GM23248 (cell line): ENCODE data around the gene CD244. TPM values are rescaled to one million over a fixed set of nuclear protein-coding genes. Genes with fewer than 3 reads are reported as not detected.

Source experiments
- DNase-seq: peaks from one replicate; pipeline ENCODE4 v3.0.0-alpha.2; 2015
- H2AFZ ChIP-seq: fragments of 200-600 bp; sonication (generic); 2 replicates; pipeline ENCODE4 v1.6.1; 2016; ENCODE audit warnings: antibody characterized with exemption
- H3F3A ChIP-seq: fragments of 200-600 bp; sonication (generic); 2 replicates; pipeline ENCODE4 v1.6.1; 2016; ENCODE audit warnings: mild to moderate bottlenecking, antibody characterized with exemption, mixed run types; ENCODE audit not compliant: insufficient read depth
- H3K27ac ChIP-seq: fragments of 200-600 bp; sonication (generic); 2 replicates; pipeline ENCODE4 v1.5.1; 2016; ENCODE audit warnings: mild to moderate bottlenecking
- H3K27me3 ChIP-seq: fragments of 200-600 bp; sonication (generic); replicated peaks from 2 replicates; pipeline ENCODE4 v1.6.1; 2016; ENCODE audit warnings: mild to moderate bottlenecking; ENCODE audit not compliant: insufficient read depth
- H3K36me3 ChIP-seq: fragments of 200-600 bp; sonication (generic); 2 replicates; pipeline ENCODE4 v1.6.1; 2016; ENCODE audit warnings: low read depth, mild to moderate bottlenecking
- H3K4me1 ChIP-seq: fragments of 200-600 bp; sonication (generic); 2 replicates; pipeline ENCODE4 v1.6.1; 2016; ENCODE audit warnings: mild to moderate bottlenecking; ENCODE audit not compliant: insufficient read depth
- H3K4me2 ChIP-seq: fragments of 200-600 bp; sonication (generic); one replicate; pipeline ENCODE4 v1.6.1; 2016; ENCODE audit warnings: mild to moderate bottlenecking; ENCODE audit not compliant: unreplicated experiment
- H3K4me3 ChIP-seq: fragments of 200-600 bp; sonication (generic); 2 replicates; pipeline ENCODE4 v1.5.1; 2016; ENCODE audit warnings: mild to moderate bottlenecking
- H3K79me2 ChIP-seq: fragments of 200-600 bp; sonication (generic); 2 replicates; pipeline ENCODE4 v1.6.1; 2016; ENCODE audit warnings: mild to moderate bottlenecking; ENCODE audit not compliant: insufficient read depth
- H3K9ac ChIP-seq: fragments of 200-600 bp; sonication (generic); 2 replicates; pipeline ENCODE4 v1.6.1; 2016; ENCODE audit warnings: mild to moderate bottlenecking
- H3K9me2 ChIP-seq: fragments of 200-600 bp; sonication (generic); 2 replicates; pipeline ENCODE4 v1.6.1; 2016; ENCODE audit warnings: mixed run types, mild to moderate bottlenecking, moderate library complexity; ENCODE audit not compliant: insufficient read depth
- H3K9me3 ChIP-seq: fragments of 200-600 bp; sonication (generic); one replicate; pipeline ENCODE4 v1.6.1; 2017; ENCODE audit warnings: low read depth
- H4K20me1 ChIP-seq: fragments of 200-600 bp; sonication (generic); 2 replicates; pipeline ENCODE4 v1.6.0; 2016; ENCODE audit not compliant: insufficient read depth
- EZH2 ChIP-seq: fragments of 200-600 bp; sonication (generic); IDR thresholded peaks from 2 replicates; pipeline ENCODE4 v1.6.1; 2018; ENCODE audit warnings: antibody characterized with exemption, mild to moderate bottlenecking; ENCODE audit not compliant: insufficient read depth, poor library complexity, severe bottlenecking
- EZH2phosphoT487 ChIP-seq: fragments of 200-600 bp; sonication (generic); IDR thresholded peaks from 2 replicates; pipeline ENCODE4 v1.6.1; 2018; ENCODE audit warnings: antibody characterized with exemption, moderate library complexity, mild to moderate bottlenecking, low read depth; ENCODE audit not compliant: insufficient read depth
- WGBS, 2 experiments: methylation state at CpG; one replicate each; pipeline ENCODE4 v1.1.6; 2015 to 2017; ENCODE audit warnings: low lambda C conversion rate in 2 of 2, low coverage in 1 of 2; ENCODE audit errors: missing lambda C conversion rate in 2 of 2; 5-methylcytosine and 5-hydroxymethylcytosine counted together
- in situ Hi-C: fragments of 300-500 bp; cut with MboI; formaldehyde crosslinking; loops from 2 replicates; pipeline ENCODE4 v1.15.0; 2020
- polyA plus RNA-seq: library from polyadenylated mRNA; unstranded; fragments of >200 nt; fragmentation: Nextera tagmentation; extraction: Ambion mirVana; gene quantifications from 2 replicates; pipeline ENCODE4 v1.2.1, GENCODE V29; 2016
- total RNA-seq: library from RNA; depleted of rRNA; stranded (reverse); fragments of >200 nt; shearing (Covaris generic); gene quantifications from 2 replicates; pipeline ENCODE4 v1.2.3, GENCODE V29; 2014; rRNA removed

The CD244 gene
- total RNA-seq: not detected in 2 replicates
- polyA plus RNA-seq: not detected in 2 replicates

DNA sequence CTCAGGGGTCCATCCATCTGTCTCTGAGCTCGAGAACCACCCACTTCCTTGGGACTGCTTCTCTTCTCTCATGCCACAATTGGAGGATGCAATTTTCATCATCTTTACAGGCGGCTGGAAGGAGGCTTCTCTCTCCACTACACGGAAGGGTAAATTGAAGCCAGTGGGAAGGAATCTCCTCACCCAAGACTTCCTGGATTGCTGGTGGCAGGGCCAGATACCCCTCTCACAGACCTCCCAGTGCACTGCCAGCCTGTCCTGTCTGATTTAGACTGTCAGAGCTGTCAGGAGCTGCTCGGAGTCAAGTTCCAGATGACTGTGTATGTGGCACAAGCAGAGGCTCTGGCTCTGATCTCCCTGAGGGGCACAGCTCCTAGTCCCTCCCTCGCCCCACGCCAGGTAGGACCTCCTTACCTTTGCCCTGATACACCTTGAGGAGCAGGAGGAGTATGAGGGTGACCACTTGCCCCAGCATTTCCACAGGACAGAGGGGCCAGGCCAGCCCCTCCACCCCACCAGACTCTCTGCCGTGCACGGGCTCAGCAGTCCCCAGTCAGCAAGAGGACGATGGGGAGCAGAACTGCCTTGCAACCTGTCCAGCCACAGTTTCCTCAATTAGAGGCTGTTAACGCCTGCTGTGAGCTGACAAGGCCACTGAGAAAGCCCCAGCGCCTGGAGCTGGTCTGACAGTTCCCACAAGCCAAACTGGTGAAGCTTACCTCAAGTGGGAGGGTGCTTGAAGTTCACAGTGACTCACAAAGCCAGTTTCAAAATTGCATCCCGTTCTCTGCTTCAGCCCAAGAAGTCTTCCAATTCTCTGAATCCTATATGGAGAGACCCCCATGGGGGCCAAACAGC is at the start of gene CD244:
Gene CD244, minus strand, starts transcription at position 685 of the 858 bp plus-strand sequence. Its CDS starts 210 bp downstream, at position 475.
- H3K9ac ChIP-seq: no peak within 1 kb of the TSS
- in situ Hi-C loops: no loop called here
- no peaks in the 10 kb centered on the region; the same call in 1 of the 2 replicates for H3K27me3 ChIP-seq
- H3K79me2 ChIP-seq: no peaks in the 10 kb centered on the region
- WGBS, 2 experiments: 11% methylated on average over 12 of the region's 12 CpGs
- H4K20me1 ChIP-seq: no peaks in the 10 kb centered on the region
- DNase-seq: peak; percentile 19
- TF ChIP-seq EZH2 (no peak), EZH2phosphoT487 (no peak)
- no peaks in the 10 kb centered on the region for H3K36me3 ChIP-seq
- H2AFZ ChIP-seq: no peak within 1 kb of the TSS
- H3K27ac ChIP-seq: no peak within 1 kb of the TSS
- H3K4me3 ChIP-seq: no peak within 1 kb of the TSS
- no peak within 1 kb of the TSS for H3K4me2 ChIP-seq
- H3F3A ChIP-seq: no peaks in the 10 kb centered on the region
- H3K9me2 ChIP-seq: no peaks in the 10 kb centered on the region
- H3K9me3 ChIP-seq: no peaks in the 10 kb centered on the region
- no peaks in the 10 kb centered on the region for H3K4me1 ChIP-seq

- Histone ChIP-seq H4K20me1 (no peaks in the 10 kb centered on the region), H3K27ac (no peak overlapping the region), H3K36me3 (no peaks in the 10 kb centered on the region), H3K27me3 (no peaks in the 10 kb centered on the region; the same call in none of the 2 replicates), H3K4me2 (no peak overlapping the region), H3K4me3 (no peak overlapping the region), H3K9me3 (no peaks in the 10 kb centered on the region), H3K9me2 (no peaks in the 10 kb centered on the region), H3K79me2 (no peaks in the 10 kb centered on the region), H3K4me1 (no peaks in the 10 kb centered on the region), H3F3A (no peaks in the 10 kb centered on the region), H2AFZ (no peak overlapping the region), H3K9ac (no peak overlapping the region)
- WGBS, 2 experiments: 29 to 32% methylated on average over 2 of the region's 2 CpGs
- in situ Hi-C loops: no loop called here
- no peak for DNase-seq
- TF ChIP-seq EZH2phosphoT487 (no peak), EZH2 (no peak)
Observed at GRCh38 chr1:160911925-160912324, 49.2 kb upstream of the CD244 start.

DNA sequence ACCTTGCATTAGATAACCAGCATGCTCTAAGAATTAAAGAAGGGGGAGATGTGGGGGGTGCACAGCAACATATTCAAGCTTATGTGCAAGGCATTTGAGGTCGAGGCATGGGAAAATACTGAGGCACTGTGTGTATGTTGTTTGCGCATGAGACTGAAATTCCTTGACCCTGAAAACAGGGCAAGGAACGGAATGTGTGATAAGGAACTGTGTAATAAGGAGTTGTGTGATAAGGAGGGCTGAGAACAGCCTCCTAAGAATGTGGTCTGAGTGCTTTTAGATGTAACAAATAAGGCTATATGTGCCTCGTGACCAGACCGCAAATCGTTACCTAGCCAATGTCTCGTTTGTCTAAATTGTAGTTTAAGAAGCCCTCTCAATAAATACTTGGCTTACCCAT is 48.8 kb upstream of the CD244 start:
- H3K36me3 ChIP-seq: no peaks in the 10 kb centered on the region
- no peaks in the 10 kb centered on the region; the same call in none of the 2 replicates for H3K27me3 ChIP-seq
- no peak overlapping the region for H2AFZ ChIP-seq
- H3K27ac ChIP-seq: no peak overlapping the region
- no peaks in the 10 kb centered on the region for H4K20me1 ChIP-seq
- no peak for TF ChIP-seq EZH2
- TF ChIP-seq EZH2phosphoT487: no peak
- WGBS, 2 experiments: 37 to 42% methylated on average over 7 of the region's 7 CpGs
- no peaks in the 10 kb centered on the region for H3K79me2 ChIP-seq
- no peaks in the 10 kb centered on the region for H3F3A ChIP-seq
- DNase-seq: no peak
- no peak overlapping the region for H3K4me3 ChIP-seq
- in situ Hi-C loops: no loop called here
- H3K4me1 ChIP-seq: no peaks in the 10 kb centered on the region
- H3K9ac ChIP-seq: no peak overlapping the region
- no peaks in the 10 kb centered on the region for H3K9me2 ChIP-seq
- H3K4me2 ChIP-seq: no peak overlapping the region
- H3K9me3 ChIP-seq: no peaks in the 10 kb centered on the region

- Histone ChIP-seq H3K4me1 (no peaks in the 10 kb centered on the region), H3K9me3 (no peaks in the 10 kb centered on the region), H3K9me2 (no peaks in the 10 kb centered on the region), H3F3A (no peaks in the 10 kb centered on the region), H2AFZ (no peak overlapping the region), H4K20me1 (no peaks in the 10 kb centered on the region), H3K9ac (no peak overlapping the region), H3K4me3 (no peak overlapping the region), H3K4me2 (no peak overlapping the region), H3K36me3 (no peaks in the 10 kb centered on the region), H3K27ac (no peak overlapping the region), H3K79me2 (no peaks in the 10 kb centered on the region), H3K27me3 (no peaks in the 10 kb centered on the region; the same call in none of the 2 replicates)
- no peak for TF ChIP-seq EZH2
- TF ChIP-seq EZH2phosphoT487: no peak
- in situ Hi-C loops: no loop called here
- DNase-seq: no peak
- 32 to 35% methylated on average over 6 of the region's 6 CpGs for WGBS, 2 experiments
Observed at GRCh38 chr1:160910170-160910750, 47.6 kb upstream of the CD244 start.
